ENCODE data around the gene RSBN1L. TPM values are rescaled to one million over a fixed set of nuclear protein-coding genes. Genes with fewer than 3 reads are reported as not detected.

Gene RSBN1L
- total and polyA plus RNA-seq, 2 of the 8 experiments (the other 6 are each of a cell fraction or from before 2014, with no cell fraction given): 4.1 to 22.1 TPM

DNA sequence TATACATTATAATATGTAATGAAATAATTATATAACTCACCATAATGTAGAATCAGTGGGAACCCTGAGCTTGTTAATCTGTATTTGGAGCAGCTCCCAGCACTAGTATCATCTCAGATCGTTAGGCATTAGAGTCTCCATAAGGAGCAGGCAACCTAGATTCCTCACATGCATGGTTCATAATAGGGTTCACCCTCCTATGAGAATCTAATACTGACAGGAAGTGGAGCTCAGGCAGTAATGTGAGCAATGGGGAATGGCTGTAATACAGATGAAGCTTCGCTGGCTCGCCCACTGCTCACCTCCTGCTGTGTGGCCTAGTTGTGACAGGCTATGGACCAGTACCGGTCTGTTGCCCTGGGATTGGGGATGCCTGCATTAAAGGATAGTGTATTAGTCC is 49.5 kb downstream of the RSBN1L start:
- H2BK12ac ChIP-seq (ENCODE audit: low read depth, low read length): no peak overlapping the region
- H3K18ac ChIP-seq (ENCODE audit: extremely low read depth, low read length): no peak overlapping the region
- H3K23me2 ChIP-seq (ENCODE audit: low read depth, low read length): no peaks in the 10 kb centered on the region
- H2BK120ac ChIP-seq (replicated peaks; ENCODE audit: low read depth, low read length): no peak overlapping the region
- H3K4me1 ChIP-seq (replicated peaks in 1 of 4; ENCODE audit: control insufficient read depth in 3 of 4, insufficient read depth in 4 of 4, low read length in 3 of 4): no peaks in the 10 kb centered on the region
- H4K91ac ChIP-seq (replicated peaks; ENCODE audit: insufficient read length, low read length): no peak overlapping the region
- no peak overlapping the region for H2BK20ac ChIP-seq (ENCODE audit: low read length)
- H3K4me2 ChIP-seq (ENCODE audit: insufficient read depth in 1 of 2, low read depth in 2 of 2, low read length in 2 of 2): no peak overlapping the region
- no peak overlapping the region for H2AFZ ChIP-seq (ENCODE audit: low read length)
- H3K4ac ChIP-seq (replicated peaks; ENCODE audit: insufficient read length, low read depth, low read length): no peak overlapping the region
- no peak overlapping the region for H4K8ac ChIP-seq (ENCODE audit: extremely low read depth, insufficient read depth, low read length)
- H3K23ac ChIP-seq (ENCODE audit: insufficient read length): no peak overlapping the region
- no peak overlapping the region for H3K14ac ChIP-seq (ENCODE audit: insufficient read length)
- no peaks in the 10 kb centered on the region; the same call in 1 of the 2 replicates for H3K79me1 ChIP-seq (ENCODE audit: low read depth, low read length)
- H3K56ac ChIP-seq (replicated peaks; ENCODE audit: insufficient read length, low read depth, low read length): no peak overlapping the region
- H3K9me3 ChIP-seq (ENCODE audit: insufficient read depth in 2 of 2, low read depth in 1 of 2, low read length in 1 of 2): no peaks in the 10 kb centered on the region
- ChIA-PET CTCF (ENCODE audit: partially characterized antibody) (interaction anchor here (1.1 kb wide), 1 partner anchor 14 kb away, joined by 3 read pairs; no protein-coding TSS in a partner anchor), POLR2A (ENCODE audit: partially characterized antibody) (no interaction called here)
- no peak overlapping the region for H3K27ac ChIP-seq (ENCODE audit: low read depth, low read length)
- peaks cover 0 to 2% (median under 1%) of the 10 kb centered on the region in 4 experiments; a peak in 2 of 8 replicates for H3K36me3 ChIP-seq (ENCODE audit: control insufficient read depth in 2 of 4, insufficient read depth in 4 of 4, low read length in 3 of 4)
- FAIRE-seq: no peak
- peaks cover 0 to 5% of the 10 kb centered on the region in 2 experiments; a peak in 1 of 4 replicates for H3K79me2 ChIP-seq (ENCODE audit: control insufficient read depth in 1 of 2, insufficient read depth in 2 of 2, low read length in 2 of 2)
- no peak for TF ChIP-seq YY1 (IDR thresholded peaks at IDR 0.05; ENCODE audit: low read depth, low read length)
- TF ChIP-seq SIX5 (IDR thresholded peaks at IDR 0.05; ENCODE audit: low read depth, low read length): no peak
- no peak for TF ChIP-seq RAD21 (IDR thresholded peaks at IDR 0.05 in 1 of 2, conservative IDR thresholded peaks at IDR 0.05 in 1 of 2; ENCODE audit: low read depth in 2 of 2, low read length in 2 of 2)
- no peak for TF ChIP-seq EP300 (IDR thresholded peaks at IDR 0.05; ENCODE audit: borderline replicate concordance in 1 of 2, low read depth in 2 of 2, low read length in 2 of 2)
- H2BK5ac ChIP-seq (ENCODE audit: low read depth, low read length): no peak overlapping the region
- no peak overlapping the region for H2BK15ac ChIP-seq (ENCODE audit: low read length)
- 96% methylated on average over 4 of the region's 4 CpGs; no CpG with 5 or more reads in 1 of the 2 experiments for WGBS, 2 experiments (ENCODE audit: extremely low coverage in 1 of 2, insufficient coverage in 1 of 2, insufficient read length in 1 of 2, insufficient replicate concordance in 2 of 2, low coverage in 1 of 2, low lambda C conversion rate in 2 of 2, missing lambda C conversion rate in 1 of 2)
- H3K27me3 ChIP-seq (replicated peaks in 1 of 4; ENCODE audit: control insufficient read depth in 3 of 4, extremely low read depth in 1 of 4, insufficient read depth in 3 of 4, low read length in 3 of 4): no peaks in the 10 kb centered on the region
- DNase-seq (ENCODE audit: low read depth in 1 of 2, low spot score in 2 of 2): no peak
- no peaks in the 10 kb centered on the region for H4K20me1 ChIP-seq (replicated peaks in 1 of 2; ENCODE audit: control insufficient read depth in 1 of 2, insufficient read depth in 2 of 2, low read length in 2 of 2)
- no peak overlapping the region for H3K4me3 ChIP-seq (ENCODE audit: extremely low read depth in 1 of 4, insufficient read depth in 2 of 4, low read depth in 3 of 4, low read length in 4 of 4)
- H4K5ac ChIP-seq (ENCODE audit: insufficient read length, low read depth, low read length): no peak overlapping the region
- no peak overlapping the region for H3K9ac ChIP-seq (replicated peaks in 1 of 4; ENCODE audit: extremely low read depth in 1 of 4, low read depth in 3 of 4, low read length in 3 of 4)
- H2AK5ac ChIP-seq (ENCODE audit: low read depth, low read length): no peak overlapping the region

All from H1 (cell line).